Measurements from ENCODE around the gene PLEKHG3.

The PLEKHG3 gene

DNA sequence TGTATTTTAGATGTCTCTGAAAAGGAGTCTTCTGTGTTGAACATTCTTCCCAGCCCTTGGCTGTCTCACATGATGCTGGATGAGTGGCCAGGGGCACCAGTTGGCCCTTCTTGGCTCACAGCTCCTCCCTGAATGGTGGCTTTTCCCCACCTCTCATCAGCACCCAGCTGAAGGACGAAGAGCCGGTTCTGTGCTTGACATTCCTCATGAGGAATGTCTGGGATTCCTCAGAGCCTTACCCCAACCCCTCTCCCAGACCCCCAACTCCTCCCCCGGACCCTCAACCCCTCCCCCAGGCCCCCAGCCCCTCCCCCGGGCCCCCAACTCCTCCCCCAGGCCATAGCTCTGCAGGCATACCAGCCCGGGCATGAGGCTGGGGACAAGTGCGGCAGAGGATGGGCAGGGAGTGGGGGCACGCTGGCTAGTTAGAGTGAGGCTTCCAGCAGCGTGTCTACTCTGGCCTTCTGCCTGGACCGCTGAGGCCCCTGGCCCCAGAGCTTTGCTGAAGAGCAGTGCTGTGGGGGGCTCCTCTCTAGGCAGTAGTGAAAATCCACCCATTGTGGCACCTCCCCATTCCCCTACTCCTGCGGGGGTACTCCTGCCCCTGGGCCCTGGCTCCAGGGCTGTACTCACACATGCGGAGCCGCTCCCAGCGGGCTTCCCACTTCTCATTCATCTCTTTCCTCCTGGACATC, 64.3 kb downstream of the PLEKHG3 start:
- DNase-seq (ENCODE audit: low spot score in 2 of 2): no peak
- peaks cover 12% of the 10 kb centered on the region for H3K4me1 Mint-ChIP-seq
- no peak overlapping the region for H3K4me3 Mint-ChIP-seq

GRCh38 chr14:64769096-64770020, 65.1 kb downstream of the PLEKHG3 start:
- H3K9me3 Mint-ChIP-seq: no peaks in the 10 kb centered on the region
- peaks cover 6% of the 10 kb centered on the region for H3K27me3 Mint-ChIP-seq
- no peak overlapping the region for H3K4me3 Mint-ChIP-seq
- no peaks in the 10 kb centered on the region for H3K36me3 Mint-ChIP-seq
- no peak for DNase-seq (ENCODE audit: low spot score in 2 of 2)
- peaks cover 7% of the 10 kb centered on the region for H3K4me1 Mint-ChIP-seq
- ATAC-seq (ENCODE audit: low read depth): no peak
- H3K27ac Mint-ChIP-seq: no peak overlapping the region

More for the DNA sequence above, 64.3 kb downstream of the PLEKHG3 start:
- Mint-ChIP-seq H3K27me3 (peaks cover 6% of the 10 kb centered on the region), H3K9me3 (no peaks in the 10 kb centered on the region), H3K27ac (no peak overlapping the region), H3K36me3 (no peaks in the 10 kb centered on the region)
- ATAC-seq (ENCODE audit: low read depth): no peak

- Mint-ChIP-seq H3K4me1 (peaks cover 4% of the 10 kb centered on the region), H3K9me3 (no peaks in the 10 kb centered on the region), H3K27ac (no peak overlapping the region), H3K4me3 (no peak overlapping the region), H3K27me3 (peaks cover 4% of the 10 kb centered on the region), H3K36me3 (no peaks in the 10 kb centered on the region)
- DNase-seq (ENCODE audit: low spot score in 2 of 2) (no peak), ATAC-seq (ENCODE audit: low read depth) (no peak)
Observed at GRCh38 chr14:64770751-64771150, 66.5 kb downstream of the PLEKHG3 start.

DNA sequence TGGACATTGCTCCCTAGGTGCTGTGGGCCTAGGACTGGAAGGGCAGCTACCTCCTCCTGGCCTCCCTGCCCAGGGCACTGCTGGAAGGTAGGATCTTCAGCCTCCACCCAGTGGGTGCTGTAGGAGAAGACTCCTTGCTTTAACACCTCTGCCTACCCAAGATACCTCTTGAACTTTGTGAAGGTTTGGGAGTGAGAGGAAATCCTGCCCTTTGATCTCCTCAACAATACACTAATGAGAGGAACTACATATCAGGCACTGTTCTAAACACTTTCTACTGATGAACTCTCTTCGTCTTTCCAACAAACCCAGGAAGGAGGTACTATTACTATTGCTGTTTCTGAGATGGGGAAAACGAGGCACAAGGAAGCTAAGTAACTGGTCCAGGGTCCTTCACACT, 66.9 kb downstream of the PLEKHG3 start:
- H3K27me3 Mint-ChIP-seq: peaks cover 1% of the 10 kb centered on the region
- ATAC-seq (ENCODE audit: low read depth) (no peak), DNase-seq (ENCODE audit: low spot score in 2 of 2) (no peak)
- no peaks in the 10 kb centered on the region for H3K4me1 Mint-ChIP-seq
- no peaks in the 10 kb centered on the region for H3K36me3 Mint-ChIP-seq
- H3K27ac Mint-ChIP-seq: no peak overlapping the region
- no peaks in the 10 kb centered on the region for H3K9me3 Mint-ChIP-seq
- H3K4me3 Mint-ChIP-seq: no peak overlapping the region

DNA sequence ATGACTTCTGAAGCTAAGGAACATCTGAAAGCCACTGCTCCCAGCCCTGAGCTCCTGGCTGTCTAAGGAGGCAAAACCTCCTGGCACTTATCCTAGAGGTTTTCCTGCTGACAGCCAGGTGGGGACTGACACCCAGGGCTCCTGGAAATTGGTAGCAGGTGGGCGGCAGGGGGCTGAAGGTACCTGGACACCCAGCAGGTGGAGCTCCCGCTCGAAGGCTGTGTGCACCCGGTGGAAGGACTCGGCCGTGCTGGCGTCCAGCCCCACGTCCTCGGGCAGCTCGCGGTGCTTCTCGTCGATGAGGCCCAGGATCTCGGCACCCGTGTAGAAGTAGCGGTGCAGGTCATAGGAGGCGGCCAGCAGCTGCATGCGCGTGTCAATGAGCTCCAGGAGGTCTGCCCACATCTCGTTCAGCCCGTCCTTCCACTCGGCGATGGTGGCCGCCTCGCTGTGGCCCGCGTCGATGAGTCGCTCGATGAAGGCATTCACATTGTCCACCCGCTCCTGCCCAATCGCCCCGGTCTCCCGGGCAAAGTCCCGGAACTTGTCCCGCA, 68.2 kb downstream of the PLEKHG3 start:
- Mint-ChIP-seq H3K27me3 (peaks cover 3% of the 10 kb centered on the region), H3K36me3 (no peaks in the 10 kb centered on the region), H3K9me3 (no peaks in the 10 kb centered on the region), H3K4me3 (no peak overlapping the region), H3K27ac (no peak overlapping the region), H3K4me1 (no peaks in the 10 kb centered on the region)
- DNase-seq (ENCODE audit: low spot score in 2 of 2) (no peak), ATAC-seq (ENCODE audit: low read depth) (no peak)

DNA sequence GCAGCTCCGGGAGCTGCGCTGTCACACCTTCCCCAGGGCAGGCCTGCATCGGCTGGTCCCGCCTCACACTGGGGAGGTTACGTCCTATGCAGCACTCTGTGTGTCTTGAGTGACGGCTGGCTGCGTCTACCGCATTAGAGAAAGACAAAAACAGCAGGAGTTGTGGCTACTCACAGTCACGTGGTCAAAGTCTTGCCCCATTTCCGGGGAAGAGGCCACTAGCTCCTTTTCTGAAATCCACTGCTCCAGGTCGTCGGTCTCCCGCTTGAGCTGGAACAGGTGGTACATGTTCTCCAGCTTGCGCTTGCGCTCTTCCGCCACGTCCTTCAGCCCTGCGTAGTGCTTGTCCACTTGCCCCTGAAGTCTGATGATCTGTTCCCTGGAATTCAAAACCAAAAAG, 68.8 kb downstream of the PLEKHG3 start:
- no peak for ATAC-seq (ENCODE audit: low read depth)
- Mint-ChIP-seq H3K4me3 (no peak overlapping the region), H3K27me3 (peaks cover 3% of the 10 kb centered on the region), H3K27ac (no peak overlapping the region), H3K4me1 (no peaks in the 10 kb centered on the region), H3K9me3 (no peaks in the 10 kb centered on the region), H3K36me3 (no peaks in the 10 kb centered on the region)
- DNase-seq (ENCODE audit: low spot score in 2 of 2): no peak

GRCh38 chr14:64773577-64773976, 69.4 kb downstream of the PLEKHG3 start:
- Mint-ChIP-seq H3K9me3 (no peaks in the 10 kb centered on the region), H3K4me1 (no peaks in the 10 kb centered on the region), H3K27me3 (peaks cover 3% of the 10 kb centered on the region), H3K27ac (no peak overlapping the region), H3K4me3 (no peak overlapping the region), H3K36me3 (no peaks in the 10 kb centered on the region)
- ATAC-seq (ENCODE audit: low read depth) (no peak), DNase-seq (ENCODE audit: low spot score in 2 of 2) (no peak)

GRCh38 chr14:64774272-64774671, 70.0 kb downstream of the PLEKHG3 start:
- H3K9me3 Mint-ChIP-seq: no peaks in the 10 kb centered on the region
- peaks cover 3% of the 10 kb centered on the region for H3K27me3 Mint-ChIP-seq
- no peaks in the 10 kb centered on the region for H3K4me1 Mint-ChIP-seq
- H3K36me3 Mint-ChIP-seq: no peaks in the 10 kb centered on the region
- DNase-seq (ENCODE audit: low spot score in 2 of 2) (no peak), ATAC-seq (ENCODE audit: low read depth) (no peak)
- H3K4me3 Mint-ChIP-seq: no peak overlapping the region
- H3K27ac Mint-ChIP-seq: no peak overlapping the region

GRCh38 chr14:64775081-64775777, 71.0 kb downstream of the PLEKHG3 start:
- no peak for ATAC-seq (ENCODE audit: low read depth)
- Mint-ChIP-seq H3K4me1 (no peaks in the 10 kb centered on the region), H3K4me3 (no peak overlapping the region), H3K36me3 (no peaks in the 10 kb centered on the region), H3K27ac (no peak overlapping the region), H3K9me3 (no peaks in the 10 kb centered on the region), H3K27me3 (peaks cover 5% of the 10 kb centered on the region)
- no peak for DNase-seq (ENCODE audit: low spot score in 2 of 2)

GRCh38 chr14:64777461-64777860, 73.2 kb downstream of the PLEKHG3 start:
- H3K9me3 Mint-ChIP-seq: no peaks in the 10 kb centered on the region
- ATAC-seq (ENCODE audit: low read depth): no peak
- no peak for DNase-seq (ENCODE audit: low spot score in 2 of 2)
- H3K27me3 Mint-ChIP-seq: peaks cover 5% of the 10 kb centered on the region
- H3K4me3 Mint-ChIP-seq: no peak overlapping the region
- H3K36me3 Mint-ChIP-seq: no peaks in the 10 kb centered on the region
- no peaks in the 10 kb centered on the region for H3K4me1 Mint-ChIP-seq
- H3K27ac Mint-ChIP-seq: no peak overlapping the region

DNA sequence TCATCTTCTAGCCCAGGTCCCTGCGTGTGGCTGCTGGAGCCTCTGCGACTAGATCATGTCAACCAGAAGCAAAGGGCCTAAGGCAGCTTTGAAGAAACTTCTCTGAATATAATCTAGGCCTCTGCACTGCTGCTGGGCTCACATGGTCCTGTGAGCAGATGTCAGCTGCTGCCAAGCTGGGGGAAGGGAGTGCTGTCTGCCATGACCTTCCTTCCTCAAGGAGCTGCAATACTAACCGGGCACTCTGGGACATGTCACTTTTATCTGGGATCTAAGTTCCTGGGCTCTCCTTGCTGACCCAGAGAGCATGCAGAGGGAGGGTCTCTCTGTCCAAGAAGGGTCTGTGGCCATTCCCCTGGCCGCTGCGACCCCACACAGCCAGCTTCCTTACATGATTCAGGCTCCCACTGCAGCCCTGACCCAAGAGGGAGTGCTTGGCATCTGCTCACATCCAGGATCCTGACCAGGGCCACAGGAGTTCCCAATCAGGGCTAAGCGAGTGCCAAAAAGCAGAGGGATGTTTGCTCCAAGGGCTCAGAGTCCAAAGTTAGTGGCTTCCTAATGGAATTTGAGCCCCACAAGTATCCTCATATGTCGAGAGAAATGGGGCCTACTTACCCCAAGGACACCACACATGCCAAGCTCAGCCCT, 74.0 kb downstream of the PLEKHG3 start:
- DNase-seq (ENCODE audit: low spot score in 2 of 2): no peak
- no peaks in the 10 kb centered on the region for H3K4me1 Mint-ChIP-seq
- no peak for ATAC-seq (ENCODE audit: low read depth)
- peaks cover 5% of the 10 kb centered on the region for H3K27me3 Mint-ChIP-seq
- H3K4me3 Mint-ChIP-seq: no peak overlapping the region
- H3K9me3 Mint-ChIP-seq: no peaks in the 10 kb centered on the region
- H3K36me3 Mint-ChIP-seq: no peaks in the 10 kb centered on the region
- no peak overlapping the region for H3K27ac Mint-ChIP-seq

DNA sequence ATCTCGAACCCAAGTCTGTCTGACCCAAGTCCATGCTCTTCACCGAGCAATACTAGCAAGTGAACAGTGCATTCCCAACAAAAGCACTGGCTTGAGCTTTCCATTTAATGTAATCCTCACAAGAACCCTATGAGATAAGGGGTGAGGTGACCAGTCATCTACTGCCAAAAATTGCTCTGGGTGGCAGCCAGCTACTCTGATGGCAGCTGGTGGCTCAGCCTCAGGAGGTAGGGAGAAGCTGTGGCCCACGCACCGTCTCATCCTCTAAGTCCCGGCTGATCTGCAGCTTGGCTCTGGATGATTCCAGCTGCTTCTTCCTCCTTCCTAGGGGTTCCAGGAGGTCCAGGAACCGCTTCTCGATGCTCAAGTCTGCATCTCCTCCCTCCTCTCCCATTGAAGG, 75.2 kb downstream of the PLEKHG3 start:
- ATAC-seq (ENCODE audit: low read depth) (no peak), DNase-seq (ENCODE audit: low spot score in 2 of 2) (no peak)
- Mint-ChIP-seq H3K27ac (no peak overlapping the region), H3K27me3 (peaks cover 5% of the 10 kb centered on the region), H3K4me1 (no peaks in the 10 kb centered on the region), H3K9me3 (no peaks in the 10 kb centered on the region), H3K36me3 (no peaks in the 10 kb centered on the region), H3K4me3 (no peak overlapping the region)

GRCh38 chr14:64782196-64782595, 78.0 kb downstream of the PLEKHG3 start:
- no peaks in the 10 kb centered on the region for H3K9me3 Mint-ChIP-seq
- DNase-seq (ENCODE audit: low spot score in 2 of 2) (no peak), ATAC-seq (ENCODE audit: low read depth) (no peak)
- no peak overlapping the region for H3K4me3 Mint-ChIP-seq
- peaks cover 6% of the 10 kb centered on the region for H3K27me3 Mint-ChIP-seq
- no peaks in the 10 kb centered on the region for H3K36me3 Mint-ChIP-seq
- no peak overlapping the region for H3K27ac Mint-ChIP-seq
- no peaks in the 10 kb centered on the region for H3K4me1 Mint-ChIP-seq

Data from memory B cell (primary cell).